CD4-positive, alpha-beta T cell treated with Interferon gamma for 1 hour (primary cell): ENCODE results near the gene KRT7.

ENCODE experiments used
- DNase-seq: peaks from one replicate; pipeline ENCODE4 v3.0.0-alpha.2; 2020

Gene KRT7

DNA sequence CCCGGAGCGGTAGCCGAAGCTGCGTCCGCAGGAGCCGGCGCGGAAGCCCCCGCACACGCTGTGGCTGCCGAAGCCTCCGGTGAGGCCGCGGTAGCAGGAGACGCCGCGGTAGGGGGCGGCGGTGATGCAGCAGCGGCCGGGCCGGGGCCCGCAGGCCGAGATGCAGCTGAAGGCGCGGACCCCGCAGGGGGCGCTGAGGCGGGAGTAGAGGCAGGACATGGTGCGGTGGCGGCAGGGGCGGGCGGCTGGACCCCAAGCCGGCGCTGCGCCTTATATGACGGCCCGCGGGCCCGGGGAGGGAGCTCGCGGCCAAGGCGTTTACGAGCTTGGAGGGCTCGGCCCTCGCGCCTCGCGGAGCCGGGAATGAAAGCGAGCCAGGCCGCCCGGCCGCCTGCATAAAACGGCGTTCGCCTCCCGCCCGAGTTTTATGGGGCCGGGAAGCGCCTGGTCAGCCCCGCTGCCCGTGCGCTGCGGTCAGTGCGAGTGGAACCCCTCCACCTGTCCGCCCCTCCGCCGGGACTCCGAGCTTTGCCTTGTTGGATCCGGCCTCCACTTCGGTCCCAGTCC lies 25.4 kb downstream of the KRT7 start:
- DNase-seq, result no peak

DNA sequence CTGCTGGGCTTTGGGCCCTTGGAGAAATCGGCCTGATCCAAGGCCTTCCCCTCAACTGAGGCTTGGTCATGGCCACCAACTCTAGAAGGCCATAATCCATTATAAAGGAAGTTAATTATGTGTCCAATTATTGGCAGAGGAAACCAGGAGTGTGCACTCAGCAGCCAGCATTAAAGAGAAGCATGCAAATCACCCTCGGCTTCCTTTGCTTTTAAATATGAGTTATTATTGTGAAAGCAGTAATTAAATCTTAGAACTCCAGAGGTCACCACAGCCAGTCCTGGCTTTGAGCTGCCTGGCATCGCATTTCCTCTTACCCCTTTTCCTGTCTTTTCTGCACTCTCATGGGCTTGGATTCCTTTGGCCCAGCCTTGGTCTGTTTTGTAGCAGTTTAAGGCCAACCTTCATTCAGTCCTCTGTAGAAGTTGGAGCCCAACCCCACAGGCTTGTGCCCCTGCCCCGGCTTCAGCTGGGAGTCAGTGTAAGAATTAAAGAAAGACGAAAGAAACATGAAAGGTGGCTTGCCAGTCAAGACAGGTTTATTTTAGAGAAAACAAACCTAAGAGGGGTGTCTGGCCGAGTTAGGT lies 26.7 kb downstream of the KRT7 start:
- no peak for DNase-seq

DNA sequence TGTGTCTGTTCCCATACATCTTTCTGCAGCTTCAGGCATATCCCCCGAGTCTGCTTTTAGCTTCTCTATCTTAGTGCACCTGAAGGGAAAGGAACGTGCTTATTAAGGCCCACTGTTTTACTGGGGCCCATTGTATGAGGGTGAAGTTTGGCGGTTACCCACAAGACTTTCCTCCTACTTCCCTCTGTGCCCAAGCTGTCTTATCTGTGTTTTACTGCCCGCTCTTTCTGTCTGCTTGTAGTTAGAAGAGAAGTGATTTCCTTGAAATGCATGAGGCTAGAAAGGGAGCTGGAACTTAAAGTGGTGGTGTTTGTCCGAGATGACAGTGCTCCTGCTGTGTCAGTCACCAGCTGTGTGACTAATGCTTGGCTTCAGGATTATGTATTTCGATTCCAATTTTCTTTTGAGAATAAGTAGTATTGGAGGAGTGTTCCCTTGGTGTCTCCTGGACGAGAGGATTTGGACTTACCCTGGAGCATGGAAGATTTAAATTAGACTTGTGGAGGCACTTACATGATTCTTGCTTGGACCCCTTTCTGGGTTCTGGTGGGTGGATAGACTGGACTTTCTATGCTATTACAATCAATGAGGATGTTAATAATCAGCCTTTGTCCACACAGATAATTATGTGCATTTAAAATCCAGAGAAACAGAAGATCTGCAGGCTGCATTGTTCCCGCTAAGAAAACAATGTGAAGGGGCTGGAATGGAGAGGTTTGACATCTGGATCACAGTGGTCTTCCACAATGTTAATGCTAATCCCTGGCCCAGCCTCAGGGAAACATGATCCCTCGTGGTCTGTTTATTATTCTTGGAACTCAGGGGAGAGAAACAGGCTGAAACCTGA lies 27.5 kb downstream of the KRT7 start:
- peak; percentile 9 for DNase-seq

DNA sequence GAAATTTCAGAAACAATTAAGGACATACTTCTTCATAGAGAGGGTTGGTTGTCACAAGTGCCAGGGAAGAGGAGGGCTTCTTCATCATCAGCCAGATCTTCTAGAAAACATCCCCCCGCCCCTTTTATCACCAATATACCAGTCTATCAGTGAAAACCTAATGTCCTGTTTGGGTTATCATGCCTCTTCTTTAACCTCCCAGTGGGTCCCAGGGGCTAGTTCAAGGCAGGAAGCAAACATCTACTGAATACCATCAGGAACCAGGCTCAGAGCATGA lies 28.1 kb downstream of the KRT7 start:
- DNase-seq, result no peak

DNA sequence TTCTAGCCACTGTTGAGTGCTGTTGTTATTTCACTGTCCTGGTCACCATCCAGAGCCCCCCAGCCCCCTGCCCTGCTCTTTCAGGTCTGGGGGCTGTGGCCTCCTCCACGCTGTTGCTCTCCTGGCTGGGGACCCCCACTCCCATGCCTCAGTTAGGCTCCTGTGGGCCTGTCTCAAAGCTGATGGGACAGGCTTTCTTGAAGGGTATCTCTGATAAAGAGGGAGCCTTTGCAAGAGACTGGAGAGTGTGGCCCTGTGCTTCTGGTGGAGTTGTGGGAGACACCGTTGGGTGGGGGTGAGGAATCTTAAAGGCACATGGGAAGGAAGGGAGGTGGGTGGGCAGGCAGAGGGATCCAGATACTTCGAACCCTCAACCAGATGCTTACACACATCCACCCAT lies 29.2 kb downstream of the KRT7 start:
- no peak for DNase-seq

DNA sequence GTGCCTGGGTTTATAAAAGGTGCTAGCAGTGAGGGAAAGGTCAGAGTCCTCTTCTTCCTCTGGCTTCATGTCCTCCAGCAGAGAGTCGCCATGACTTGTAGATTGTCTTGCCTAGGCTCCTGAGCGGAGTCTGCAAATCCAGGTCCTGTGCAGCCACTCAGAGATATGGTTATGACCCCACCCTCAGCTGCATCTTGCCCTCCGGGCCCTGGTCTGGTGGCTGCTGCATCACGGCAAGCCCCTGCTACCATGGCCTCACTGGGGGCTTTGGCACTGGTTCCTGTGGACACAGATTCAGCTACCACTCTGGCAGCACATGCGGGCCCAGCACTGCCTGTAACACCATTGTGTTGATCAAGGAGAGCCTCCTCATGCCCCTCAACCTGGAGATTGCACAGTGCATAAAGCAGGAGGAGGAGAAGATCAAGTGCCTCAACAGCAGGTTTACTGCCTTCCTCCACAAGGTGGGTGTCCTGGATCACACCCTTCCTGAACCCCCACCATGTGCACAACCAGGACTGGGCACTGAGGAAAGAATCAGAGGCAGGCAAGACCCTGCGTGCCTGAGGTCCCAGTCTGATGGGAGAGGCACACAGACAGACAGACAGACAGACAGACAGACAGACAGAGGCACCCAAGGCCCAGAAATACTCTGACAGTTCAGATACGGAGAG lies 30.9 kb downstream of the KRT7 start:
- DNase-seq, result no peak

DNA sequence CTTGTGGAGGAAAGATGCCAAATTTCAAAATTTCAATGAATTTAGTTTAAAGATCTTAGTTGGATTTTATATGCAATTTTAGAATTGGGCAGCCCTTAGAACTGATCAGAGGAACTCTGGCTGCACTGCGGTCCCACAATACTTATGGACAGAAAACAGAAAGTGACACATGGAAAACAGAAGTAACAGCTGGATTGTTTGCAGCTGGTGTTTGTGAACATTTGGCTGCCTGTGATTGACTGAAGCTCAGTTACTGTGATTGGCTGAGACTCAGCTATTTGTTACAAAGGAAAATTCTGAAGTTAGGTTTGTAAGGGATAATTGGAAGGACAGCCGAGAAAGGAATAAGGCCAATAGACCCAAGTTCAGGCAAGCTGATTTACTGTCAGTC lies 31.4 kb downstream of the KRT7 start:
- DNase-seq, result no peak

DNA sequence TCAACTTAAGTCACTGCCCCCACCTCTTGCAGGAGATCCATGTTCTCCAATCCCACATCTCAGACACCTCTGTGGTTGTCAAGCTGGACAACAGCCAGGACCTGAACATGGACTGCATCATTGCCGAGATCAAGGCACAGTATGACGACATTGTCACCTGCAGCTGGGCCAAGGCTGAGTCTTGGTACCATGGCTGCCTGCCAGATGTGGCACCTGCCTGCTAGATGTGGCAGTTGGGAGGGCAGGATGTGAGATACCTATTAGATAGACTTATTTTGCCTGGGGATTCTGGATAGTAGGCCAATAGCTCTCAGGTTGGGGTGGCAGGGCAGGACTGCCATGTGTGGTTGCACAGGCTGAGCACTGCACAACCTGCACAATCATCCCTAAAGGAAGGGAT lies 33.5 kb downstream of the KRT7 start:
- DNase-seq, result no peak

DNA sequence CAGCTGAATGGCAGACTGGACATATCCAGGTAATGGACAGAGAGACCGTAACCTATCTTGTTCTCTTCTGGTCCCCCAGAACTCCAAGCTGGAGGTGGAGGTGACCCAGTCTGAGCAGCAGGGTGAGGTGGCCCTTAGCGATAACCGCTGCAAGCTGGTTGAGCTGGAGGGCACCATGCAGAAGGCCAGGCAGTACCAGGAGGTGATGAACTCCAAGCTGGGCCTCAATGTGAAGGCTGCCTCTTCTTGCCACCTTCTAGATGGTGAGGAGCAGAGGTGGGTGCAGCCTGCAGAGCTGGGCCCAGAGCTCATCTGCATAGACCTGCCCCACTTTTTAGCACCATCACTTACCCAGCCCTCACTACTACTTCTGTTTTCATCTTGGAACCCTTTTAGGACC lies 34.2 kb downstream of the KRT7 start:
- DNase-seq, result no peak

DNA sequence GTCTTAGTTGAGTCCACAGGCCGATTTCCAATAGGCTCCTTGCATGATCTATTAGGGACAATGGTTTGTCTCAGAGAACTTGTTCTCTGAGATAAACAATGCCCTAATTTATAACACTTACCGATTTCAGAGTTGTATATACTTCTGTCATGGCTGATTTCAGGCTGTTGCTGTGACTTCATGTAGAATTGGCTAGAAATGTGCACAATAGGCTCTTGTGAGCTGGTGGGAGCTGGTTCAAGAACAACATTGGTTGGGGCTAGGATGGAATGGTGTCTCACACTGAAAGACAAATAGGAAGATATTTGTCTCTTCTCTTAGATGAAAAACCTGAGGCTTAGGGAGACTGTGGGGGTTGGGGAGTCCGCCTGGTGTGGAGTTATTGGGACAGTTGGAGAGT lies 34.7 kb downstream of the KRT7 start:
- DNase-seq, result no peak

DNA sequence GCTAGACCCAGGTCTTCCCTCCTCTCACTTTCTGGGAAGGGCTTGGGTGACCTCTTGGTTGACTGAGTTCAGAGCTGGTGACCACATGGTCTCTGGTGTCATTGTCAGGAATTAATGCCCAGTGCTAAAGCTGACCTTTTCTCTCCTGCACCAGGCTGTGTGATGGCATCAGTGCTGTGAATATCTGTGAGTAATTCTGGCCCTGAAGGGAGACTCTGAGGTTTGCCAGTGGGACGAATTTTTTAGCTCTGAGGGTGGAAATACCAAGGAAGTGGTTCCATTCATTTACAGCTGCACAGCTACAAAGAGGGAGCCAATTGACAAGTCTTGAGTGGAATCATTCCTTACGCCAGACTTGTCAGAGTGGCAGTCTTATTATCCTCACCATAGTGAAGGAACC lies 35.2 kb downstream of the KRT7 start:
- no peak for DNase-seq

DNA sequence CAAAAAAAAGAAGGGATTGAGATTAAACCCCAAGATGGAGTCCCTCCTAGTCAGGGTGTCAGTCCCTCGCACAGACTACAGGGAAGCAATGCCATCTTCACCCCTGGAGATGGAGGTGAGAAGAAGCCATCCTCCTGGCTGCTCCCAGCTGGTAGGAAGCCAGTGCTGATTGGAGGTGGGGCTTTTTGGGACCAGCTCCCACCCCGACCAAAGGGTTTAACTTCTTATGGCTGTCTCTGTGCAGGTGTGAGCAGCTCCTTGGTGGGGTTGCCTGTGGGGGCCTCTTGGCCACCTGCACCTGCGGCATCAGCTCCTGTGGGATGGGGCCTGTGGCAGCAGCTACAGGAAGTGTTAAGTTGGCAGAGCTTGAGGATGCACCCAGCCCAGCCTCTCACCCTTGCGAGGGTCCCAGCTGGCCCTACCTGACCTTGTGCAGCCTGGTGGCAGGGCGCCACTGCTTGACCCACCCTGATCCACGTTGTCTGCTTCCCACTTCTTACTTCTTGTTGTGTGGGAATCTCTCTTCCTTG lies 37.6 kb downstream of the KRT7 start:
- DNase-seq, result no peak

DNA sequence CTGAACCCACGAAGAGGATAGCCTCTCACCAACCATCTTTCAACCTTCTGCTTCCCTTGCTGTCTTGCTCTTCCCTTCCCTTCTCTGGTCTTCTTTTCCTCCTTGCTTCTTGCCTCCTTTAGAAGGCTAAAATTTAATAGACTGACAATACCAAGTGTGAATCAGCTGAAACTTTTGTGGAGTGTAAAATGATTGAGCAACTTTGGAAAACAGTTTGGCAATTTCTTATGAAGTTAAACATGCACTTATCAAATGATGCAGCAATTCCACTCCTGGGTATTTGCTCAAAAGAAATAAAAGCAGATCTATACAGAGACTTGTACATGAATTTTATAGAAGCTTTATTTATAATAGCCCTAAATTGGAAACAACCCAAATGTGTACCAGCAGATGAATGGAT lies 38.1 kb downstream of the KRT7 start:
- DNase-seq, result no peak

DNA sequence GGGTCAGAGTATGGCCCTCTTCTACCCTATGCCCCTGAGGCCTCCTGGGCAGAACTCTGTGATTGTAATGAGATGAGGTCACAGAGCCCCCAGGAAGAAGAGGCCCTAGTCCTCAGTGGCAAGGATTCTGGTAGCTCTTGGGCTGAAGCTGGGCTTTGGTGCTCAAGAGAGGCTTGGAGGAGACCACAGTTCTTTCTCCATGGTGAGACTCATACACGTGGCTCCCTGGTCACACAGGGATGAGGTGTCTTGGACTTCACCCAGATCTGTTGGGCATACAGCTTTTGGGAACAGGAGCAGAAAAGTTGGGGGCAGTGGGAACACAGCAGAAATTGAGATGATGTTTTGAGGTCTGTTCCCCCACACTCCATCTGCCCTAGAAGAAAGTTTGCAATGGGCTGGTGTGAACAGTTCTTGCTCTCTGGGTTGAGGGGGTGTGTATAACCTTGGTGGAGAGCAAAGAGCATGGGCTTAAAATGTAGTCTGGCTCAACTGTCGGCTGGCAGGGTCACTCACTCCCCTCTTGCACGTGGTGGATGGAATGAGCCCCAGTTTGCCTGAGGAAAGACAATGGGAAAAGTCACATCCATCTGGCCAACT lies 41.6 kb downstream of the KRT7 start, which contains the start of gene KRT86:
Gene KRT86 (plus strand): TSS at position 125 of the 600 bp plus-strand sequence. CDS start 27,272 bp downstream, outside the sequence.
- no peak for DNase-seq

DNA sequence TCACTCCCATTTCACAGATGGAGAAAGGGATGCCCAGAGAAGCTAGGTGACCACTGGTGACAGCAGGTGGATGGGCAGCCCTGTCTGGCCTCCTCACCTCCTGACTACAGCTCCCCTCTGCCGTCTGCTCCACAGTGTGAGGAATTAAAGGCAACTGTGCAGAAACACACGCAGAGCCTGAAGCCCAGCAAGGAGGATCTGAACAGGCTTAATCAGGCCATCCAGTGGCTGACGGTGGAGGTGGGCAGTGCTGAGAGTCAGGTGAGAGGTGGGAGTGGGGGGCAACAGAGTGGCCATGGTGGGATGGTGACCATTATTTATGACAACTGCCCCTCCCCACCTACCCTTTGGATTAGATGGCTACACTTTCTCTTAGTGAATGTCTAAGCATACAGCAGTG lies 42.6 kb downstream of the KRT7 start:
- no peak for DNase-seq

DNA sequence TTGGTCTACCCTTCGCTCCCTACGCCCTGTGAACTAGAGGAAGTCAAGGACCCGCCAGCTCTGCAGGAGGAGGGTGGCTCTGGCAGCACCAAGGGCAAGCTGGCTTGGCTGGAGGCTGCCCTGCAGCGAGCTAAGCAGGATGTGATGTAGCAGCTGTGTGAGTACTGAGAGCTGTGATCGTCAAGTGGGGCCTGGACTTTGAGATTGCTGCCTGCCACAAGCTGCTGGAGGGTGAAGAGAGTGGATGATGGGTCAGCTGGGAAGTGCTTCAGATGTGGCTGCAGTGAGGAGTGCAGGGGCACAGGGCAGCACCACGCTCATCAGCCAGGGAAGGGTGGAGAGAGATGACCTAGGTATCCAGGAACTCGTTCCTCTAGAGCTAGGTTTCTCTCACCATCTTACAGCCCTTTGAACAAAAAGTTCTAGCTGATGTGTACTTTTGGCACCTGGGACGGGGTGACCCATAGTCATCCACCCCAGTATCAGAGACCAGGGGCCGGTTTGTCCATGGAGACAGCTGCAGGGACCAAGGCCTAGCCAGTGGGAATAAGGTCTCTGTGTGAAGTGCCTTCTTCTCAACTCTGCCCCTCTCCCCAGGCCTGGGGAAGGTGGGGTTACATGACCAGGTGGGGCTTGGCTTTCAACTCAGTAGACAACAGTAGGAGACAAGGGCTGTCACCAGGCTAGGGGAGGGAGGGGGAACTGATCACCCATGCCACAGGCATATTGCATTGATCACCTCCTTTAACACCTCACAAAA lies 44.6 kb downstream of the KRT7 start:
- DNase-seq, result no peak

DNA sequence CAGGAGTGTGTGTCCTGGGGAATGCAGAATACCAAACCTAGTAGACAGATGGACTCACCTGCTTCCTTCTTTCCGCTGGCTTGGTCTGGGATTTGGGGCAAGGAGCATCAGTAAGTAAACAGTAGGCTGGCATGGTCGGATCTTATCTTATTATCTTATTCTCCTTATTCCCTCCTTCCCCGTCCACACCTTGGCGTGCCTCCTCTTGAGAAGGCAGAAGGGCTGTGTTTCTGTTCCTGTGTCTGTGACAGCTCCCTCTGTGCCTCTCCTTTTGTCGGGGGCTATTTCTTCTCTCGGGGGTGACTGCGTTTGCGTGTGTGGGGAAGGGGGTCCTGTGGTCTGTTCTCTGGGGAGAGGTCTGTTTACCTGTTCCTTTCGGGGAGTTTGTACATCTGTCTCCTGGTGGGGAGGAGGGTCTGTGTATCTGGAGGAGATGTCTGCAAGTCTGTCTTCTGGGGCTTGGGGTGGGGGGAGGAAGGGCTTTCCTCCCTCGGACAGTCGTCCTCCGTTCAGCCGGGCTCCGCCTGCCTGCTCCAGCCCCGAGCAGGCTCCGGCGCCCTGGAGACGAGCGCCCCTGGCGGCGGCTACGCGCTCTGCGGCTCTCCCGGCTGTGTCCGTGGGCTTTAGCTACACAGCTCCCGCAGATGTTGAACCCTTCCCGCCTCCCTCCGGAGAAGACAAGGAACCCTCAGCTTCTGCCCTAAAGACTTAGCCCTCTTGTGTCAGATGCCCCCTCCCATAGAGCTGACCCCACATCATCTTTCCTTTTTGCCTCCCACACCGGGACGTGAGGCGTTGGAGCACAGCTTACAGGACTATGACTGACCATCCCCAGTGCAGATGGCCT lies 45.8 kb downstream of the KRT7 start:
- DNase-seq, result peak; percentile 53

DNA sequence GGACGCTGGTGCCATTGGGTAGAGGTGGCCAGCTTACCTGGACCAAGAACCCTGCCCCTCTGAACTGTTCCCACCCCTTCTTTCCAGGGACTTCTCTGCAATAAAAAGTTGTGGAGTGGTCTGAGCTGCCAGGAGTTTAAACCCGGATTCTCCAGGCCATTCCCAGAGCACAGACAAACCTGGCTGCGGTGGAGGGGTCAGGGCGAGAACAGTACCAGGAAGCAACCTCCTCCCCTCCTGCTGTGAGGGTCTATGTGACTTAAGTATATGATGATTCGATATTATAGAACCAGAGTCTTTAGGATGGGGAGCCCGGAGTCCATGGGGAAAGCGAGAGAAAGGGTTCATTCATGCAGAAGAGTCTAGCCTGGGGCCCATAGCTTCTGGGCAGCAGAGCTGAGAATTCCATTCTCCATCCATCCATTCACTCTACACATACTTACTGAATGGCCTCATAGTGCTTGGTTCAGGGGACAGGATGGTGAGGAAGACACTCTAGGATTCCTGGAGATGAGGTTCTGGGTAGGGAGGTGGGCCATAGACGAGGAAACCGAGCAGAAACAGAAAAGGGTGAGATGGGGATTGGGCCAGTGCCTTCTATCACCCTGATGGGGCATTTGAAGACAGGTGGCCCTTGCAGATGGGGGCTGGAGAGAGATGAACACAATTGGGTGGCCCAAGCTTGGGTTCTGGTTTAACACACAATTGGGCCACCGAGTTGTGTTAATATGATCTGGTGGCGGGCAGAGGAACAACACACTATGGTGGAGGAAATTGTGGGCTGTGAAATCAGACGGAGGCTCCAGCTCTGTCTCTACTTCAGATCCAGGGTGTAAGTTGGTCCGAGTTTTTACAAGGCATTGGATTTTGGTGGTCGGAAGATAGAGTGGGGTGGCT lies 46.6 kb downstream of the KRT7 start:
- DNase-seq, result no peak

DNA sequence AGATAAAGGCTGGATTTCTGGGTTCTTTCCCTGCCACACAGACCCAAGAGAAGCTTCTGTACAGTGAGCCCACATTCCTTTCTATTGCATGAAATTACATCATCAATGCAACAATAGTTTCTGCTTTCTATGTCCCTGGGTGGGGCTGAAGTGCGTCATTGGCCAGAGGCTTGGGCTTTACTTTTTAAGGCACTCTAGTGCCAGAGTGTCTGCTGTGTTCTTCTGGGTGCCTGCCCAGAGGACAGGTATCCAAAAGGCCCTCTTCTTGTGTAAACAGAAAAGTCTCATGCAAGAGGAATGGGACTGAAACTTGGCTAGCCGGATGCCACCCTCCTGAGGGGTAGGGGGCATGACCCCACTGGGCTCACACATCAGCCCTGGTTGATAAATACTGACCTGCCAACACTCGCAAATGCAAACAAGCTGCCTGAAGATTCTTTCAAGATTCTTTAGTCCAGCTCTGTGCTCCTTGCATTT lies 47.3 kb downstream of the KRT7 start:
- DNase-seq, result peak; percentile 30
